Astrocyte (in vitro differentiated cells and primary cell): ENCODE data around the gene NUP50. TPM values are rescaled to one million over a fixed set of nuclear protein-coding genes. Genes with fewer than 3 reads are reported as not detected.

Experiments used
- DNase-seq: peaks from one replicate; pipeline ENCODE4 v3.0.0-alpha.2; 2010; ENCODE audit warnings: low read depth
- FAIRE-seq: peaks from 2 replicates; lab custom pipeline; 2011; peaks lifted over from hg19 to GRCh38; lab: Jason Lieb, UNC
- H2AFZ ChIP-seq: 2 replicates; pipeline ENCODE4 v1.6.0; 2012; ENCODE audit warnings: low read depth, low read length, inconsistent platforms
- H3K27ac ChIP-seq: 2 replicates; pipeline ENCODE4 v1.5.1; 2011; ENCODE audit warnings: low read depth, low read length, inconsistent platforms
- H3K27me3 ChIP-seq: 2 replicates; pipeline ENCODE4 v1.6.0; 2011; ENCODE audit warnings: low read length, inconsistent platforms; ENCODE audit not compliant: insufficient read depth
- H3K36me3 ChIP-seq: 2 replicates; pipeline ENCODE4 v1.5.1; 2011; ENCODE audit warnings: low read length, inconsistent platforms; ENCODE audit not compliant: insufficient read depth
- H3K4me1 ChIP-seq: 2 replicates; pipeline ENCODE4 v1.5.1; 2011; ENCODE audit warnings: low read length, inconsistent platforms; ENCODE audit not compliant: insufficient read depth
- H3K4me2 ChIP-seq: 2 replicates; pipeline ENCODE4 v1.6.0; 2012; ENCODE audit warnings: low read length, inconsistent platforms
- H3K4me3 ChIP-seq: 2 replicates; pipeline ENCODE4 v1.5.1; 2011; ENCODE audit warnings: low read depth, mild to moderate bottlenecking, low read length, inconsistent platforms; ENCODE audit not compliant: insufficient read depth
- H3K79me2 ChIP-seq: 2 replicates; pipeline ENCODE4 v1.6.0; 2012; ENCODE audit warnings: mild to moderate bottlenecking, low read length, inconsistent platforms; ENCODE audit not compliant: insufficient read depth
- H3K9ac ChIP-seq: 2 replicates; pipeline ENCODE4 v1.6.0; 2012; ENCODE audit warnings: mild to moderate bottlenecking, low read length, inconsistent platforms
- H3K9me3 ChIP-seq: 2 replicates; pipeline ENCODE4 v1.5.1; 2012; ENCODE audit warnings: low read depth, mild to moderate bottlenecking, low read length, inconsistent platforms; ENCODE audit not compliant: insufficient read depth
- H4K20me1 ChIP-seq: 2 replicates; pipeline ENCODE4 v1.6.0; 2012; ENCODE audit warnings: low read length, inconsistent platforms; ENCODE audit not compliant: insufficient read depth
- H3K27ac Mint-ChIP-seq: one replicate; pipeline ENCODE4 v1.8.0; 2021; ENCODE audit warnings: mild to moderate bottlenecking, mixed read lengths; ENCODE audit not compliant: unreplicated experiment
- H3K27me3 Mint-ChIP-seq: one replicate; pipeline ENCODE4 v1.8.0; 2021; ENCODE audit warnings: low read depth, mixed read lengths; ENCODE audit not compliant: unreplicated experiment
- H3K36me3 Mint-ChIP-seq: one replicate; pipeline ENCODE4 v1.8.0; 2021; ENCODE audit warnings: low read depth, mixed read lengths; ENCODE audit not compliant: unreplicated experiment
- H3K4me1 Mint-ChIP-seq: one replicate; pipeline ENCODE4 v1.8.0; 2021; ENCODE audit warnings: low read depth, mixed read lengths; ENCODE audit not compliant: unreplicated experiment
- H3K4me3 Mint-ChIP-seq: one replicate; pipeline ENCODE4 v1.8.0; 2021; ENCODE audit warnings: mild to moderate bottlenecking, moderate library complexity, mixed read lengths; ENCODE audit not compliant: unreplicated experiment
- H3K9me3 Mint-ChIP-seq: one replicate; pipeline ENCODE4 v1.8.0; 2021; ENCODE audit warnings: mild to moderate bottlenecking, mixed read lengths; ENCODE audit not compliant: unreplicated experiment
- CTCF ChIP-seq: IDR thresholded peaks from 2 replicates; pipeline ENCODE4 v1.5.1; 2011; ENCODE audit warnings: low read depth, mild to moderate bottlenecking, inconsistent platforms, low read length, moderate library complexity; ENCODE audit not compliant: insufficient read depth
- EZH2 ChIP-seq: IDR thresholded peaks from 2 replicates; pipeline ENCODE4 v1.6.1; 2012; ENCODE audit warnings: mild to moderate bottlenecking, low read length, inconsistent platforms; ENCODE audit not compliant: insufficient read depth
- total RNA-seq: library from RNA; stranded (reverse); gene quantifications from 2 replicates; pipeline ENCODE4 v1.2.1, GENCODE V29; 2021

NUP50 gene
- total RNA-seq, 1 donor from 2014 or later = 56.4 TPM

- no peak overlapping the region for H3K4me3 Mint-ChIP-seq
- H3K4me1 Mint-ChIP-seq = no peaks in the 10 kb centered on the region
- H3K9me3 Mint-ChIP-seq = peaks cover 2% of the 10 kb centered on the region
- TF ChIP-seq CTCF = no peak
- TF ChIP-seq EZH2 = no peak
- H3K27me3 Mint-ChIP-seq = no peaks in the 10 kb centered on the region
- H3K9me3 ChIP-seq = peaks cover 2% of the 10 kb centered on the region
- no peak for DNase-seq
- no peaks in the 10 kb centered on the region for H3K36me3 ChIP-seq
- no peaks in the 10 kb centered on the region for H3K27me3 ChIP-seq
- H4K20me1 ChIP-seq = no peaks in the 10 kb centered on the region
- no peak overlapping the region for H2AFZ ChIP-seq
- no peaks in the 10 kb centered on the region for H3K79me2 ChIP-seq
- no peak overlapping the region for H3K27ac Mint-ChIP-seq
- no peaks in the 10 kb centered on the region for H3K4me1 ChIP-seq
- no peak overlapping the region for H3K4me2 ChIP-seq
- H3K27ac ChIP-seq = no peak overlapping the region
- no peak overlapping the region for H3K9ac ChIP-seq
- no peak overlapping the region for H3K4me3 ChIP-seq
- no peak for FAIRE-seq
- H3K36me3 Mint-ChIP-seq = peaks cover 7% of the 10 kb centered on the region
Measured at GRCh38 chr22:45139693-45140092, 24.0 kb upstream of the NUP50 start.

GRCh38 chr22:45142376-45142775, 21.3 kb upstream of the NUP50 start:
- Mint-ChIP-seq H3K27me3 (no peaks in the 10 kb centered on the region), H3K27ac (no peak overlapping the region), H3K4me1 (no peaks in the 10 kb centered on the region), H3K9me3 (no peaks in the 10 kb centered on the region), H3K36me3 (peaks cover 2% of the 10 kb centered on the region), H3K4me3 (no peak overlapping the region)
- no peaks in the 10 kb centered on the region for H3K27me3 ChIP-seq
- H3K4me1 ChIP-seq = no peaks in the 10 kb centered on the region
- FAIRE-seq (no peak), DNase-seq (no peak)
- H2AFZ ChIP-seq = no peak overlapping the region
- H3K4me3 ChIP-seq = no peak overlapping the region
- H3K4me2 ChIP-seq = no peak overlapping the region
- no peaks in the 10 kb centered on the region for H3K79me2 ChIP-seq
- no peak overlapping the region for H3K9ac ChIP-seq
- no peaks in the 10 kb centered on the region for H4K20me1 ChIP-seq
- H3K9me3 ChIP-seq = no peaks in the 10 kb centered on the region
- TF ChIP-seq EZH2 (no peak), CTCF (no peak)
- no peak overlapping the region for H3K27ac ChIP-seq
- H3K36me3 ChIP-seq = no peaks in the 10 kb centered on the region

- no peaks in the 10 kb centered on the region for H3K36me3 Mint-ChIP-seq
- Histone ChIP-seq H3K4me1 (no peaks in the 10 kb centered on the region), H3K4me3 (no peak overlapping the region), H3K9ac (no peak overlapping the region), H3K27me3 (no peaks in the 10 kb centered on the region), H3K4me2 (no peak overlapping the region), H3K27ac (no peak overlapping the region), H4K20me1 (no peaks in the 10 kb centered on the region), H3K36me3 (no peaks in the 10 kb centered on the region), H2AFZ (no peak overlapping the region), H3K9me3 (no peaks in the 10 kb centered on the region), H3K79me2 (no peaks in the 10 kb centered on the region)
- FAIRE-seq = no peak
- no peaks in the 10 kb centered on the region for H3K4me1 Mint-ChIP-seq
- H3K9me3 Mint-ChIP-seq = no peaks in the 10 kb centered on the region
- no peak for DNase-seq
- H3K4me3 Mint-ChIP-seq = no peak overlapping the region
- TF ChIP-seq CTCF (no peak), EZH2 (no peak)
- H3K27ac Mint-ChIP-seq = no peak overlapping the region
- no peaks in the 10 kb centered on the region for H3K27me3 Mint-ChIP-seq
Measured at GRCh38 chr22:45144916-45145315, 18.8 kb upstream of the NUP50 start.
